Measurements from ENCODE around the gene TEKT5.

The TEKT5 gene

DNA sequence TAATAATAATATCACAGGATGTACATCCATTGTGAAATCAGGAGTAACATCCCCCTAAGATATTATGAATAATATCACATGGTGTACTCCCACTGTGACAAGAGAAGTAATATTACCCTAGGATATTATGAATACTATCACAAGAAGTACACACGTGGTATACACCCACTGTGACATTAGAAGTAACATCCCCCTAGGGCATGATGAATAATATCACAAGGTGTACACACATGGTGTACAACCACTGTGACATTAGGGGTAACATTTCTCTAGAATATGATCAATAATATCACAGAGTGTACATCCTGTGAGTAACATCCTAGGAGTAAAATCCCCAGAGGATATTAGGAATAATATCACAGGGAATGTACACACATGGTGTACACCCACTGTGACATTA is 5.0 kb upstream of the TEKT5 start:
- no peak for DNase-seq (ENCODE audit: extremely low read depth, low read depth)
- TF ChIP-seq, protein P1, sequence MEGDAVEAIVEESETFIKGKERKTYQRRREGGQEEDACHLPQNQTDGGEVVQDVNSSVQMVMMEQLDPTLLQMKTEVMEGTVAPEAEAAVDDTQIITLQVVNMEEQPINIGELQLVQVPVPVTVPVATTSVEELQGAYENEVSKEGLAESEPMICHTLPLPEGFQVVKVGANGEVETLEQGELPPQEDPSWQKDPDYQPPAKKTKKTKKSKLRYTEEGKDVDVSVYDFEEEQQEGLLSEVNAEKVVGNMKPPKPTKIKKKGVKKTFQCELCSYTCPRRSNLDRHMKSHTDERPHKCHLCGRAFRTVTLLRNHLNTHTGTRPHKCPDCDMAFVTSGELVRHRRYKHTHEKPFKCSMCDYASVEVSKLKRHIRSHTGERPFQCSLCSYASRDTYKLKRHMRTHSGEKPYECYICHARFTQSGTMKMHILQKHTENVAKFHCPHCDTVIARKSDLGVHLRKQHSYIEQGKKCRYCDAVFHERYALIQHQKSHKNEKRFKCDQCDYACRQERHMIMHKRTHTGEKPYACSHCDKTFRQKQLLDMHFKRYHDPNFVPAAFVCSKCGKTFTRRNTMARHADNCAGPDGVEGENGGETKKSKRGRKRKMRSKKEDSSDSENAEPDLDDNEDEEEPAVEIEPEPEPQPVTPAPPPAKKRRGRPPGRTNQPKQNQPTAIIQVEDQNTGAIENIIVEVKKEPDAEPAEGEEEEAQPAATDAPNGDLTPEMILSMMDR (IDR thresholded peaks at IDR 0.05; ENCODE audit: low read depth, low read length, missing control alignments), result no peak
- no peak overlapping the region for H3K4me3 ChIP-seq (replicated peaks; ENCODE audit: low read depth, low read length)

DNA sequence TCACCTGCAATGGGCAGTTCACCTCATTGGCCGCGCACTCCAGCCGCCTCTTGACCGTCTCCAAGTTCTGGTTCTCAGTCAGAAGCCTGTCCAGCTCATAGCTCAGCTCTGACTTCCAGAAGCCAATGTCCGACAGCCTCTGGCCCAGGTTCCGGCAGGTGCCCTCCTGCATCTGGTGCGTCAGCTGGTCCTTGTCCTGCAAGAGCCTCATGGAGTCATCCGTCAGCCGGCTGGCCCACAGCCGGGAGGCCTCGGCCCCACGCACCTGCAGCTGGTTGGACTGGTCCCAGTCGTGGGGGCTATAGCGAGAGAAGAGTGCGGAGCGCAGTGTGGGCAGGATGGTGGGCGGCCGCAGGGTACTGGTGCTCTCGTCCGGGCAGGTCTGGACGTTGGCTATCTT is 424 bp downstream of the TEKT5 start:
- no peak for DNase-seq (ENCODE audit: extremely low read depth, low read depth)
- TF ChIP-seq, protein P1 (IDR thresholded peaks at IDR 0.05; ENCODE audit: low read depth, low read length, missing control alignments), result no peak
- no peak overlapping the region for H3K4me3 ChIP-seq (replicated peaks; ENCODE audit: low read depth, low read length)

DNA sequence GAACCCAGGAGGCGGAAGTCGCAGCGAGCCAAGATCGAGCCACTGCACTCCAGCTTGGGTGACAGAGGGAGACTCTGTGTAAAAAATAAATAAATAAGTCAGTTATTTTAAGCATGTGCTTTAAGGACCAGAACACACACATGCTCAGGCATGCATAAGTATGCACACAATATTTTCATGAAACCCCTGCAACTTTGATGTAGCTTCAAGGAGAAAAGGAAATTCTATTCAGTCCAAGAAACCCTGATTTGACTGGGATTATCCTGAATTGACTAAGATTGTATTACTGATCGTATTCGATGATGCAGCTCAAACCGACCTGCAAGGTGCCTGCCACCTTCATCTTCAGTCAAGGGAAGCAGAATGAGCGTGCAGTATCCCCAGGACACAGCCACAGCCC is 841 bp downstream of the TEKT5 start:
- DNase-seq (ENCODE audit: extremely low read depth, low read depth), result no peak
- TF ChIP-seq, protein P1 (IDR thresholded peaks at IDR 0.05; ENCODE audit: low read depth, low read length, missing control alignments), result no peak

DNA sequence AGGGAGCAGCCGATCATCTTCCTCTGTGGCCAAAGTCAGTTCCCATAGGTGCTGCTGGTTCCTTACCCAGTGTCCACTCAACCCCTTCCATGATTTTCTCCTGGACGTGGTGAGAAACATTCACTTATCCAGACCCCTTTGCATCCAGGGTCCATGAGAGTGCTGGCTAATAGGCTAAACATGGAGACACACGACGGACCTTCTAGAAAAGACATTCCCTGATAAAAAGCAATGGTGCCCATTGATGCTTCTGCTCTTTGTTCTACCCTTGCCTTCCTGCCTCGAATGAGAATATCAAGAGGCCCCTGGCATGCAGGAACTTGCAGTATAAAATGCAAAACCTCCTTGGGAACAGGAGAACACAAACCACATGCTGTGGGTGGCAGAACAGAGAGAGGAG is 2.3 kb downstream of the TEKT5 start:
- DNase-seq (ENCODE audit: extremely low read depth, low read depth), result no peak
- TF ChIP-seq, protein P1 (IDR thresholded peaks at IDR 0.05; ENCODE audit: low read depth, low read length, missing control alignments), result no peak

More for the DNA sequence above, 841 bp downstream of the TEKT5 start:
- H3K4me3 ChIP-seq (replicated peaks; ENCODE audit: low read depth, low read length), result no peak overlapping the region

DNA sequence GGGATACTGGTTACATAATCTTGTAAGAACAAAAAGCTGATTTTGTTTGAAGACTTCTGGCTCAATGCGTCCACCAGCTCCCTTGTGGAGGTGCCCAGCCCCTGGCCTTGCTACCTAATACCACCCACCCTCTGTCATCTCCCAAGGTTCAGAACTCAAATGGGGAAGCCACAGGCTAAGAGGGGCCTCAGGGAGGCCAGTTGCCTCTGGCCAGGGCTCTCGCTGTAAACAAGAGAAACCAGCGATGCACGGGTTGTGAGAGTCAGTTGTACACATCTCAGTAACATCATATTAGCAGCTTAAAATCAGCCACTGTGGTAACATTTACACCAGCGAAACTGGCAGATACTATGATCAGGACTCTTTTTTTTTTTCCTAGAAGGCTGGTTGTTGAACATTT is 6.0 kb downstream of the TEKT5 start:
- TF ChIP-seq, protein P1 (IDR thresholded peaks at IDR 0.05; ENCODE audit: low read depth, low read length, missing control alignments), result no peak
- H3K4me3 ChIP-seq (replicated peaks; ENCODE audit: low read depth, low read length), result no peak overlapping the region
- DNase-seq (ENCODE audit: extremely low read depth, low read depth), result no peak

More for the DNA sequence above, 2.3 kb downstream of the TEKT5 start:
- no peak overlapping the region for H3K4me3 ChIP-seq (replicated peaks; ENCODE audit: low read depth, low read length)

DNA sequence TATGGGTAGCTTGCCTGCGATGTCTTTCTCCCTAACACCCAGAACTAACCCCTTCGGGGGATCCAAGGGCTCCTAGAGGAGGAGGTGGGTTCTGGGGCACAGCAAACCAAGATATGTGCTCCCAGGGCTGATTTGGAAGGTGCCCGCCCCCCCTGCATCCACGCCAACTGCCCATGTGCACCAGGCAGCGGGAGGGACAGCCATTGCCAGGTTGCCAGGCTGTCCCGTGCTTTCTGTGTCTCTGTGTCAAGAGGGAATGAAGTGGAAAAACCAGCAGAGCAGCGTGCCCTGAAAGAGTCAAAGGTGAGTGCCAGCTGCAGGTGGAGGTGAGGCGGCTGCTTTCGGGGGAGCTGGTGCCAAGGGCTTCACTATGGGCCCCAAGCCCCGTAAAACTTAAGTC is 6.4 kb downstream of the TEKT5 start:
- DNase-seq (ENCODE audit: extremely low read depth, low read depth), result no peak
- TF ChIP-seq, protein P1 (IDR thresholded peaks at IDR 0.05; ENCODE audit: low read depth, low read length, missing control alignments), result no peak
- H3K4me3 ChIP-seq (replicated peaks; ENCODE audit: low read depth, low read length), result no peak overlapping the region

DNA sequence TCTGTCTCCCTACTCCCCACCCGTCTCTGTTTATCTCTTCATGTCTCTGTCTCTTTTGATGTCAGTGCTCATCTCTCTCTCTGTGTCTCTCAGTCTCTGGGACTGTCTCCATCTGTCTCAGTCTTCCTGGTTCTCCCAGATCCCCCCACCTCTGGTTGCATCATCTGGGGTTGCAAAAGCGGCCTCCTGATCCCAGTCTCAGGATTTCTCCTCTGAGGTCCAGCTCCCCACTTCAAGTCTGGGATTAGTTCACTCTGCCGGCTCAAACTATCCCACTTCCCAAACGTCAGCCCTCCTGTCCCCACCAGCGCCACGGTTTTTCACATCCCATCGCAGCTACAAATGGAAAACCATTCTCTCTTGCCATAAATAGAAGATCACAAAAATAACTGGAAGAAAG is 9.0 kb downstream of the TEKT5 start:
- DNase-seq (ENCODE audit: extremely low read depth, low read depth), result no peak
- TF ChIP-seq, protein P1 (IDR thresholded peaks at IDR 0.05; ENCODE audit: low read depth, low read length, missing control alignments), result no peak
- H3K4me3 ChIP-seq (replicated peaks; ENCODE audit: low read depth, low read length), result no peak overlapping the region
